Measurements from ENCODE around the gene DGKB.

GRCh38 chr7:14480281-14480680 is 422.3 kb downstream of the DGKB start:
- TF ChIP-seq CTCF (IDR thresholded peaks at IDR 0.05) (no peak), POLR2AphosphoS5 (IDR thresholded peaks at IDR 0.05) (no peak), POLR2A (IDR thresholded peaks at IDR 0.05) (no peak), EP300 (IDR thresholded peaks at IDR 0.05) (no peak)

Measured in sigmoid colon (tissue), 4 donors.